AG09319 (cell line): ENCODE measurements around the gene DHRS3.

Experiments
- DNase-seq: peaks from one replicate; pipeline ENCODE4 v3.0.0-alpha.2; 2010; ENCODE audit warnings: low read depth; ENCODE audit errors: extremely low read depth
- CTCF ChIP-seq: IDR thresholded peaks from 2 replicates; pipeline ENCODE4 v1.5.1; 2011; ENCODE audit warnings: low read depth, mild to moderate bottlenecking, inconsistent platforms, low read length, moderate library complexity

The DHRS3 gene

GRCh38 chr1:12544357-12544756, 73.7 kb downstream of the DHRS3 start:
- no peak for TF ChIP-seq CTCF
- no peak for DNase-seq

GRCh38 chr1:12543740-12544154, 74.3 kb downstream of the DHRS3 start:
- TF ChIP-seq CTCF: no peak
- no peak for DNase-seq

GRCh38 chr1:12542616-12543592, 75.1 kb downstream of the DHRS3 start:
- TF ChIP-seq CTCF: no peak
- DNase-seq: no peak

GRCh38 chr1:12542138-12542465, 75.9 kb downstream of the DHRS3 start:
- DNase-seq: no peak
- no peak for TF ChIP-seq CTCF

DNA sequence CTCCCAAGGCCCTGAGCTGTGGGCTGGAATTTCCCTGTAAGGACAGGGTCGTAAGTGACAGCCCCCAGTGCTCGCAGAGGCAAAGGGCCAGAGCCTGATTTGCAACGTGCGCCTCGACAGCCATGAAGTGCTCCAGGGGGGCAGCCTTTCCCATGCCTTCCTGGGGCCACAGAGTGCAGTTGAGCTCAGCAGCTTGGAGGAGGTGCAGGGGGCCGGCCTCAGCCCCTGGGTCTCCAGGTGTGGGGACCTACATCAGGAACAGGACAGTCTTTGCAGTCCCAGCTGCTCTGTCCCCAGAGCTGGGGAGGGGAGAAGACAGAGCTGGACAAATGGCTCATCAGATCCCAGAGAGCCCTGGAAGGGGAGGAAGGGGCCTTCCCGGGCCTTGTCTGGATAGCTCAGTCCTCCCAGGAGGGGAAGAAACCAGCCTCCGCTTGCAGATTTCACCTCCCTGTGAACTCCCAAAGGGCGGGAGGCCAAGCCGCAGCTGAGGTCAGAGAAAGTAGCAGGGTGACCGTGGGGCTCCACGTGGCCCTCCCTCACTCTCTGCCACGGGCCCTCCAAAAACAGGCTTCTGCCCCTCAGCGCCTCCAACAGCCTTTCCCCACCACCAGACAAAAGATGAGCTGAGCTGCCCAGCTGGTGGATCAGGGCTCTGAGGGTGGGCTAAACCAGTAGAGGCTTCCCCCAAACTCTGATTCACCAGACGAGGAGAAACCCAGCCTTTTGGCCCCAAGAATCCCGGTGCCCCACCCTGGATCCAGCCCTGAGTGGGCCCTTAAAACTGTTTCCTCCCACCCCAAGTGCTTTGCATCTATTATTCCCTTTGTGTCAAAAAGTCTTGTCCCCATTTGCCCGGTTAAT, 76.5 kb downstream of the DHRS3 start:
- DNase-seq: no peak
- TF ChIP-seq CTCF: no peak

- TF ChIP-seq CTCF: no peak
- DNase-seq: no peak
Measured at GRCh38 chr1:12540580-12541273, 77.3 kb downstream of the DHRS3 start.
